Measurements from ENCODE around the gene ZNF610.

DNA sequence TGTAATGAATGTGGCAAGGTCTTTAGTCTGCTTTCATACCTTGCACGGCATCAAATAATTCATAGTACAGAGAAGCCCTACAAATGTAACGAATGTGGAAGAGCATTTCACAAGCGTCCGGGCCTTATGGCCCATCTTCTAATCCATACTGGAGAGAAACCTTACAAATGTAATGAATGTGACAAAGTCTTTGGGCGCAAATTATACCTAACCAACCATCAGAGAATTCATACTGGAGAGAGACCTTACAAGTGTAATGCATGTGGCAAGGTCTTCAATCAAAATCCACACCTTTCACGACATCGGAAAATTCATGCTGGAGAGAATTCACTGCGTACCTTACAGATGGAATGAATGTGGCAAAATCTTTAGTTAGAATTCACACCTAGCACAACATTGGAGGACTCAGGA is 30.4 kb downstream of the ZNF610 start:
- TF ChIP-seq, protein P1, sequence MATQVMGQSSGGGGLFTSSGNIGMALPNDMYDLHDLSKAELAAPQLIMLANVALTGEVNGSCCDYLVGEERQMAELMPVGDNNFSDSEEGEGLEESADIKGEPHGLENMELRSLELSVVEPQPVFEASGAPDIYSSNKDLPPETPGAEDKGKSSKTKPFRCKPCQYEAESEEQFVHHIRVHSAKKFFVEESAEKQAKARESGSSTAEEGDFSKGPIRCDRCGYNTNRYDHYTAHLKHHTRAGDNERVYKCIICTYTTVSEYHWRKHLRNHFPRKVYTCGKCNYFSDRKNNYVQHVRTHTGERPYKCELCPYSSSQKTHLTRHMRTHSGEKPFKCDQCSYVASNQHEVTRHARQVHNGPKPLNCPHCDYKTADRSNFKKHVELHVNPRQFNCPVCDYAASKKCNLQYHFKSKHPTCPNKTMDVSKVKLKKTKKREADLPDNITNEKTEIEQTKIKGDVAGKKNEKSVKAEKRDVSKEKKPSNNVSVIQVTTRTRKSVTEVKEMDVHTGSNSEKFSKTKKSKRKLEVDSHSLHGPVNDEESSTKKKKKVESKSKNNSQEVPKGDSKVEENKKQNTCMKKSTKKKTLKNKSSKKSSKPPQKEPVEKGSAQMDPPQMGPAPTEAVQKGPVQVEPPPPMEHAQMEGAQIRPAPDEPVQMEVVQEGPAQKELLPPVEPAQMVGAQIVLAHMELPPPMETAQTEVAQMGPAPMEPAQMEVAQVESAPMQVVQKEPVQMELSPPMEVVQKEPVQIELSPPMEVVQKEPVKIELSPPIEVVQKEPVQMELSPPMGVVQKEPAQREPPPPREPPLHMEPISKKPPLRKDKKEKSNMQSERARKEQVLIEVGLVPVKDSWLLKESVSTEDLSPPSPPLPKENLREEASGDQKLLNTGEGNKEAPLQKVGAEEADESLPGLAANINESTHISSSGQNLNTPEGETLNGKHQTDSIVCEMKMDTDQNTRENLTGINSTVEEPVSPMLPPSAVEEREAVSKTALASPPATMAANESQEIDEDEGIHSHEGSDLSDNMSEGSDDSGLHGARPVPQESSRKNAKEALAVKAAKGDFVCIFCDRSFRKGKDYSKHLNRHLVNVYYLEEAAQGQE (IDR thresholded peaks at IDR 0.05; ENCODE audit: low read depth), result no peak
- TF ChIP-seq, protein P2, sequence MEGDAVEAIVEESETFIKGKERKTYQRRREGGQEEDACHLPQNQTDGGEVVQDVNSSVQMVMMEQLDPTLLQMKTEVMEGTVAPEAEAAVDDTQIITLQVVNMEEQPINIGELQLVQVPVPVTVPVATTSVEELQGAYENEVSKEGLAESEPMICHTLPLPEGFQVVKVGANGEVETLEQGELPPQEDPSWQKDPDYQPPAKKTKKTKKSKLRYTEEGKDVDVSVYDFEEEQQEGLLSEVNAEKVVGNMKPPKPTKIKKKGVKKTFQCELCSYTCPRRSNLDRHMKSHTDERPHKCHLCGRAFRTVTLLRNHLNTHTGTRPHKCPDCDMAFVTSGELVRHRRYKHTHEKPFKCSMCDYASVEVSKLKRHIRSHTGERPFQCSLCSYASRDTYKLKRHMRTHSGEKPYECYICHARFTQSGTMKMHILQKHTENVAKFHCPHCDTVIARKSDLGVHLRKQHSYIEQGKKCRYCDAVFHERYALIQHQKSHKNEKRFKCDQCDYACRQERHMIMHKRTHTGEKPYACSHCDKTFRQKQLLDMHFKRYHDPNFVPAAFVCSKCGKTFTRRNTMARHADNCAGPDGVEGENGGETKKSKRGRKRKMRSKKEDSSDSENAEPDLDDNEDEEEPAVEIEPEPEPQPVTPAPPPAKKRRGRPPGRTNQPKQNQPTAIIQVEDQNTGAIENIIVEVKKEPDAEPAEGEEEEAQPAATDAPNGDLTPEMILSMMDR (IDR thresholded peaks at IDR 0.05 in 2 of 3, conservative IDR thresholded peaks at IDR 0.05 in 1 of 3; ENCODE audit: borderline replicate concordance in 1 of 3, insufficient read depth in 1 of 3, low read depth in 2 of 3, low read length in 2 of 3), result no peak
- TF ChIP-seq POLR2A (IDR thresholded peaks at IDR 0.05; ENCODE audit: borderline replicate concordance, extremely low read depth, insufficient read depth, insufficient read length) (no peak), EGR1 (IDR thresholded peaks at IDR 0.05; ENCODE audit: low read depth) (no peak), SIN3A (IDR thresholded peaks at IDR 0.05; ENCODE audit: low read depth) (no peak), FOSL1 (IDR thresholded peaks at IDR 0.05; ENCODE audit: low read depth) (no peak), EZH2 (IDR thresholded peaks at IDR 0.05) (no peak), YY1 (IDR thresholded peaks at IDR 0.05; ENCODE audit: extremely low read depth, insufficient replicate concordance, low read depth, low read length) (no peak)
- TF ChIP-seq, protein P3, sequence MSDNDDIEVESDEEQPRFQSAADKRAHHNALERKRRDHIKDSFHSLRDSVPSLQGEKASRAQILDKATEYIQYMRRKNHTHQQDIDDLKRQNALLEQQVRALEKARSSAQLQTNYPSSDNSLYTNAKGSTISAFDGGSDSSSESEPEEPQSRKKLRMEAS (IDR thresholded peaks at IDR 0.05), result no peak
- TF ChIP-seq, protein P4, sequence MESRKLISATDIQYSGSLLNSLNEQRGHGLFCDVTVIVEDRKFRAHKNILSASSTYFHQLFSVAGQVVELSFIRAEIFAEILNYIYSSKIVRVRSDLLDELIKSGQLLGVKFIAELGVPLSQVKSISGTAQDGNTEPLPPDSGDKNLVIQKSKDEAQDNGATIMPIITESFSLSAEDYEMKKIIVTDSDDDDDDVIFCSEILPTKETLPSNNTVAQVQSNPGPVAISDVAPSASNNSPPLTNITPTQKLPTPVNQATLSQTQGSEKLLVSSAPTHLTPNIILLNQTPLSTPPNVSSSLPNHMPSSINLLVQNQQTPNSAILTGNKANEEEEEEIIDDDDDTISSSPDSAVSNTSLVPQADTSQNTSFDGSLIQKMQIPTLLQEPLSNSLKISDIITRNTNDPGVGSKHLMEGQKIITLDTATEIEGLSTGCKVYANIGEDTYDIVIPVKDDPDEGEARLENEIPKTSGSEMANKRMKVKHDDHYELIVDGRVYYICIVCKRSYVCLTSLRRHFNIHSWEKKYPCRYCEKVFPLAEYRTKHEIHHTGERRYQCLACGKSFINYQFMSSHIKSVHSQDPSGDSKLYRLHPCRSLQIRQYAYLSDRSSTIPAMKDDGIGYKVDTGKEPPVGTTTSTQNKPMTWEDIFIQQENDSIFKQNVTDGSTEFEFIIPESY (IDR thresholded peaks at IDR 0.05; ENCODE audit: extremely low read depth, insufficient replicate concordance, low read length), result no peak

All from HCT116 (cell line).